ENCODE measurements around the gene ALCAM.

The ALCAM gene

DNA sequence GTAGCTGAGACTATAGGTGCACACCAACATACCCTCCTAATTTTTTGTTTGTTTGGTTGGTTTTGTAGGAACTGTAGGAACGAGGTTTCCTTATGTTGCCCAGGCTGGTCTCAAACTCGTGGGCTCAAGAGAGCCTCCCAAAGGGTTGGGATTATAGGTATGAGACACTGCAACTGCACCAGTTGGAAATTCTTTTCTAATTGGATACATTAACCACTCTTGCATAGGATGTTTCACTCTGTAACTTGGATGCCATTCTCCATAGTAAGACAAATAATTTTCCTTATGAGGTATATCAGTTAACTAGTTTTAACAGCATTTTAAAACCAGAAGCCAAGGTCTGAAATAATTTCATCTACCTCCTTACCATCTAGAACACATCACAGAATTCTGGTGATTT is 6.7 kb upstream of the ALCAM start:
- ChIA-PET POLR2A (no interaction called here), CTCF (no interaction called here)
- Histone ChIP-seq H3K4me3 (ENCODE audit: low read depth, low read length) (no peak overlapping the region), H3K36me3 (ENCODE audit: control insufficient read depth in 2 of 2, insufficient read depth in 1 of 2, low read length in 2 of 2) (no peaks in the 10 kb centered on the region), H3K9me3 (ENCODE audit: control insufficient read depth, insufficient read depth, low read depth, low read length) (no peaks in the 10 kb centered on the region), H3K27ac (ENCODE audit: extremely low read depth, low read depth, low read length) (no peak overlapping the region), H3K4me1 (ENCODE audit: control insufficient read depth, insufficient read depth, low read length) (no peaks in the 10 kb centered on the region)
- TF ChIP-seq ZNF391 (tag by site-specific recombination; IDR thresholded peaks at IDR 0.05; ENCODE audit: borderline replicate concordance, low read depth), result no peak
- no peak for TF ChIP-seq ZNF791 (tag by site-specific recombination; IDR thresholded peaks at IDR 0.05)
- TF ChIP-seq ZNF184 (tag by site-specific recombination; IDR thresholded peaks at IDR 0.05), result no peak
- TF ChIP-seq, protein P1, sequence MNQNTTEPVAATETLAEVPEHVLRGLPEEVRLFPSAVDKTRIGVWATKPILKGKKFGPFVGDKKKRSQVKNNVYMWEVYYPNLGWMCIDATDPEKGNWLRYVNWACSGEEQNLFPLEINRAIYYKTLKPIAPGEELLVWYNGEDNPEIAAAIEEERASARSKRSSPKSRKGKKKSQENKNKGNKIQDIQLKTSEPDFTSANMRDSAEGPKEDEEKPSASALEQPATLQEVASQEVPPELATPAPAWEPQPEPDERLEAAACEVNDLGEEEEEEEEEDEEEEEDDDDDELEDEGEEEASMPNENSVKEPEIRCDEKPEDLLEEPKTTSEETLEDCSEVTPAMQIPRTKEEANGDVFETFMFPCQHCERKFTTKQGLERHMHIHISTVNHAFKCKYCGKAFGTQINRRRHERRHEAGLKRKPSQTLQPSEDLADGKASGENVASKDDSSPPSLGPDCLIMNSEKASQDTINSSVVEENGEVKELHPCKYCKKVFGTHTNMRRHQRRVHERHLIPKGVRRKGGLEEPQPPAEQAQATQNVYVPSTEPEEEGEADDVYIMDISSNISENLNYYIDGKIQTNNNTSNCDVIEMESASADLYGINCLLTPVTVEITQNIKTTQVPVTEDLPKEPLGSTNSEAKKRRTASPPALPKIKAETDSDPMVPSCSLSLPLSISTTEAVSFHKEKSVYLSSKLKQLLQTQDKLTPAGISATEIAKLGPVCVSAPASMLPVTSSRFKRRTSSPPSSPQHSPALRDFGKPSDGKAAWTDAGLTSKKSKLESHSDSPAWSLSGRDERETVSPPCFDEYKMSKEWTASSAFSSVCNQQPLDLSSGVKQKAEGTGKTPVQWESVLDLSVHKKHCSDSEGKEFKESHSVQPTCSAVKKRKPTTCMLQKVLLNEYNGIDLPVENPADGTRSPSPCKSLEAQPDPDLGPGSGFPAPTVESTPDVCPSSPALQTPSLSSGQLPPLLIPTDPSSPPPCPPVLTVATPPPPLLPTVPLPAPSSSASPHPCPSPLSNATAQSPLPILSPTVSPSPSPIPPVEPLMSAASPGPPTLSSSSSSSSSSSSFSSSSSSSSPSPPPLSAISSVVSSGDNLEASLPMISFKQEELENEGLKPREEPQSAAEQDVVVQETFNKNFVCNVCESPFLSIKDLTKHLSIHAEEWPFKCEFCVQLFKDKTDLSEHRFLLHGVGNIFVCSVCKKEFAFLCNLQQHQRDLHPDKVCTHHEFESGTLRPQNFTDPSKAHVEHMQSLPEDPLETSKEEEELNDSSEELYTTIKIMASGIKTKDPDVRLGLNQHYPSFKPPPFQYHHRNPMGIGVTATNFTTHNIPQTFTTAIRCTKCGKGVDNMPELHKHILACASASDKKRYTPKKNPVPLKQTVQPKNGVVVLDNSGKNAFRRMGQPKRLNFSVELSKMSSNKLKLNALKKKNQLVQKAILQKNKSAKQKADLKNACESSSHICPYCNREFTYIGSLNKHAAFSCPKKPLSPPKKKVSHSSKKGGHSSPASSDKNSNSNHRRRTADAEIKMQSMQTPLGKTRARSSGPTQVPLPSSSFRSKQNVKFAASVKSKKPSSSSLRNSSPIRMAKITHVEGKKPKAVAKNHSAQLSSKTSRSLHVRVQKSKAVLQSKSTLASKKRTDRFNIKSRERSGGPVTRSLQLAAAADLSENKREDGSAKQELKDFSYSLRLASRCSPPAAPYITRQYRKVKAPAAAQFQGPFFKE (tag by site-specific recombination; IDR thresholded peaks at IDR 0.05; ENCODE audit: borderline replicate concordance), result no peak
- TF ChIP-seq ZNF404 (tag by site-specific recombination; IDR thresholded peaks at IDR 0.05), result no peak
- TF ChIP-seq, protein P2, sequence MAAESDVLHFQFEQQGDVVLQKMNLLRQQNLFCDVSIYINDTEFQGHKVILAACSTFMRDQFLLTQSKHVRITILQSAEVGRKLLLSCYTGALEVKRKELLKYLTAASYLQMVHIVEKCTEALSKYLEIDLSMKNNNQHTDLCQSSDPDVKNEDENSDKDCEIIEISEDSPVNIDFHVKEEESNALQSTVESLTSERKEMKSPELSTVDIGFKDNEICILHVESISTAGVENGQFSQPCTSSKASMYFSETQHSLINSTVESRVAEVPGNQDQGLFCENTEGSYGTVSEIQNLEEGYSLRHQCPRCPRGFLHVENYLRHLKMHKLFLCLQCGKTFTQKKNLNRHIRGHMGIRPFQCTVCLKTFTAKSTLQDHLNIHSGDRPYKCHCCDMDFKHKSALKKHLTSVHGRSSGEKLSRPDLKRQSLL (tag by site-specific recombination; IDR thresholded peaks at IDR 0.05), result no peak

DNA sequence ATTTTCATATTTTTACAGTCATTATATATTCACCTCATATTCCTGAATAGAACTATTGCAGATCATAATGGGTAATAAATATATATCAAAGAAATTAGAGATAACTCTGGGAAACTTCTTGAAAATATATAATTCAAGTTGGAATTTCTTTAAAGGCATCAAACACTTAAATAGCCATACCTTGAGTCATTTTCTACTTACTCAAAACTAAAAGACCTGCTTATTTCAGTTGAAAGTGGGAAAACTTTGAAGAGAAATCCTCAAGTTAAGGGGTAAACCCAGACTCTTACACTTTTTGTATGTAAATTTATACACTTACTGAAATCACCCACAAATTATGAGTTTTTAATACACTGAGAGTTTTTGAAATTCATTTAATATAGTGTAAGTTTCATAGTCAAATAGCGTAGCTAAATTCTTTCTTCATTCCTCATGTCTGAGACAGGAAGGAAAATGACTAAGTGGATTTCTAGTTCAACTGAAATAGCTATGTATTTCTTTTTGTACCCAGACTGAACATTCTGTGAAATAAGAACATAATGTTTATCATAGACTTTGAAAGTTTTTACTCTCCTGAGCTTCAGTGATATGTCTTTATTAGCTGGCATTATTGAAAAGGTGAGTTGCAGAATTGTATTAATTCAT is 4.6 kb upstream of the ALCAM start:
- no peaks in the 10 kb centered on the region for H3K9me3 ChIP-seq (ENCODE audit: control insufficient read depth, insufficient read depth, low read depth, low read length)
- H3K27ac ChIP-seq (ENCODE audit: extremely low read depth, low read depth, low read length), result no peak overlapping the region
- CTCF ChIA-PET, result no interaction called here
- POLR2A ChIA-PET, result no interaction called here
- H3K4me1 ChIP-seq (ENCODE audit: control insufficient read depth, insufficient read depth, low read length), result no peaks in the 10 kb centered on the region
- no peak overlapping the region for H3K4me3 ChIP-seq (ENCODE audit: low read depth, low read length)
- H3K36me3 ChIP-seq (ENCODE audit: control insufficient read depth in 2 of 2, insufficient read depth in 1 of 2, low read length in 2 of 2), result no peaks in the 10 kb centered on the region
- TF ChIP-seq ZIC2 (tag by site-specific recombination; IDR thresholded peaks at IDR 0.05), result no peak
- no peak for TF ChIP-seq HOXD13 (CRISPR knock-in tag; IDR thresholded peaks at IDR 0.05; ENCODE audit: borderline replicate concordance)
- TF ChIP-seq ZNF629 (tag by site-specific recombination; IDR thresholded peaks at IDR 0.05), result no peak
- TF ChIP-seq ZNF10 (tag by site-specific recombination; IDR thresholded peaks at IDR 0.05), result no peak
- no peak for TF ChIP-seq KLF9 (tag by site-specific recombination; IDR thresholded peaks at IDR 0.05; ENCODE audit: low read depth)
- no peak for TF ChIP-seq ZBTB48 (tag by site-specific recombination; IDR thresholded peaks at IDR 0.05)
- TF ChIP-seq, protein P3, sequence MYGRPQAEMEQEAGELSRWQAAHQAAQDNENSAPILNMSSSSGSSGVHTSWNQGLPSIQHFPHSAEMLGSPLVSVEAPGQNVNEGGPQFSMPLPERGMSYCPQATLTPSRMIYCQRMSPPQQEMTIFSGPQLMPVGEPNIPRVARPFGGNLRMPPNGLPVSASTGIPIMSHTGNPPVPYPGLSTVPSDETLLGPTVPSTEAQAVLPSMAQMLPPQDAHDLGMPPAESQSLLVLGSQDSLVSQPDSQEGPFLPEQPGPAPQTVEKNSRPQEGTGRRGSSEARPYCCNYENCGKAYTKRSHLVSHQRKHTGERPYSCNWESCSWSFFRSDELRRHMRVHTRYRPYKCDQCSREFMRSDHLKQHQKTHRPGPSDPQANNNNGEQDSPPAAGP (tag by site-specific recombination; IDR thresholded peaks at IDR 0.05), result no peak
- no peak for TF ChIP-seq ZNF530 (tag by site-specific recombination; IDR thresholded peaks at IDR 0.05; ENCODE audit: low read depth)
- TF ChIP-seq, protein P4, sequence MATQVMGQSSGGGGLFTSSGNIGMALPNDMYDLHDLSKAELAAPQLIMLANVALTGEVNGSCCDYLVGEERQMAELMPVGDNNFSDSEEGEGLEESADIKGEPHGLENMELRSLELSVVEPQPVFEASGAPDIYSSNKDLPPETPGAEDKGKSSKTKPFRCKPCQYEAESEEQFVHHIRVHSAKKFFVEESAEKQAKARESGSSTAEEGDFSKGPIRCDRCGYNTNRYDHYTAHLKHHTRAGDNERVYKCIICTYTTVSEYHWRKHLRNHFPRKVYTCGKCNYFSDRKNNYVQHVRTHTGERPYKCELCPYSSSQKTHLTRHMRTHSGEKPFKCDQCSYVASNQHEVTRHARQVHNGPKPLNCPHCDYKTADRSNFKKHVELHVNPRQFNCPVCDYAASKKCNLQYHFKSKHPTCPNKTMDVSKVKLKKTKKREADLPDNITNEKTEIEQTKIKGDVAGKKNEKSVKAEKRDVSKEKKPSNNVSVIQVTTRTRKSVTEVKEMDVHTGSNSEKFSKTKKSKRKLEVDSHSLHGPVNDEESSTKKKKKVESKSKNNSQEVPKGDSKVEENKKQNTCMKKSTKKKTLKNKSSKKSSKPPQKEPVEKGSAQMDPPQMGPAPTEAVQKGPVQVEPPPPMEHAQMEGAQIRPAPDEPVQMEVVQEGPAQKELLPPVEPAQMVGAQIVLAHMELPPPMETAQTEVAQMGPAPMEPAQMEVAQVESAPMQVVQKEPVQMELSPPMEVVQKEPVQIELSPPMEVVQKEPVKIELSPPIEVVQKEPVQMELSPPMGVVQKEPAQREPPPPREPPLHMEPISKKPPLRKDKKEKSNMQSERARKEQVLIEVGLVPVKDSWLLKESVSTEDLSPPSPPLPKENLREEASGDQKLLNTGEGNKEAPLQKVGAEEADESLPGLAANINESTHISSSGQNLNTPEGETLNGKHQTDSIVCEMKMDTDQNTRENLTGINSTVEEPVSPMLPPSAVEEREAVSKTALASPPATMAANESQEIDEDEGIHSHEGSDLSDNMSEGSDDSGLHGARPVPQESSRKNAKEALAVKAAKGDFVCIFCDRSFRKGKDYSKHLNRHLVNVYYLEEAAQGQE (tag by site-specific recombination; IDR thresholded peaks at IDR 0.05), result no peak
- TF ChIP-seq, protein P5, sequence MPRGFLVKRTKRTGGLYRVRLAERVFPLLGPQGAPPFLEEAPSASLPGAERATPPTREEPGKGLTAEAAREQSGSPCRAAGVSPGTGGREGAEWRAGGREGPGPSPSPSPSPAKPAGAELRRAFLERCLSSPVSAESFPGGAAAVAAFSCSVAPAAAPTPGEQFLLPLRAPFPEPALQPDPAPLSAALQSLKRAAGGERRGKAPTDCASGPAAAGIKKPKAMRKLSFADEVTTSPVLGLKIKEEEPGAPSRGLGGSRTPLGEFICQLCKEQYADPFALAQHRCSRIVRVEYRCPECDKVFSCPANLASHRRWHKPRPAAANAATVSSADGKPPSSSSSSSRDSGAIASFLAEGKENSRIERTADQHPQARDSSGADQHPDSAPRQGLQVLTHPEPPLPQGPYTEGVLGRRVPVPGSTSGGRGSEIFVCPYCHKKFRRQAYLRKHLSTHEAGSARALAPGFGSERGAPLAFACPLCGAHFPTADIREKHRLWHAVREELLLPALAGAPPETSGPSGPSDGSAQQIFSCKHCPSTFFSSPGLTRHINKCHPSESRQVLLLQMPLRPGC (tag by site-specific recombination; IDR thresholded peaks at IDR 0.05), result no peak
- no peak for TF ChIP-seq ZNF558 (tag by site-specific recombination; IDR thresholded peaks at IDR 0.05)

Data from HEK293 (cell line).